Coronary artery (tissue), 2 donors: ENCODE results near the gene GAPDHS.

Experiments used
- DNase-seq: peaks from one replicate; pipeline ENCODE4 v3.0.0-alpha.2; 2017; ENCODE audit warnings: low spot score
- H3K27ac ChIP-seq, 2 donors: fragments of 200-600 bp; sonication (generic); one replicate each; pipeline ENCODE4 v1.5.1; 2016 to 2019
- H3K4me3 ChIP-seq: fragments of 200-600 bp; sonication (generic); 2 replicates; pipeline ENCODE4 v1.5.1; 2016; ENCODE audit warnings: mild to moderate bottlenecking, moderate library complexity
- TF ChIP-seq, protein P1 (sequence below): fragments of 200-600 bp; sonication (generic); IDR thresholded peaks from one replicate; pipeline ENCODE4 v1.5.1; 2019; ENCODE audit warnings: antibody characterized with exemption

Gene GAPDHS

GRCh38 chr19:35561436-35561835 lies 28.2 kb downstream of the GAPDHS start:
- no peak for DNase-seq
- TF ChIP-seq, protein P1, sequence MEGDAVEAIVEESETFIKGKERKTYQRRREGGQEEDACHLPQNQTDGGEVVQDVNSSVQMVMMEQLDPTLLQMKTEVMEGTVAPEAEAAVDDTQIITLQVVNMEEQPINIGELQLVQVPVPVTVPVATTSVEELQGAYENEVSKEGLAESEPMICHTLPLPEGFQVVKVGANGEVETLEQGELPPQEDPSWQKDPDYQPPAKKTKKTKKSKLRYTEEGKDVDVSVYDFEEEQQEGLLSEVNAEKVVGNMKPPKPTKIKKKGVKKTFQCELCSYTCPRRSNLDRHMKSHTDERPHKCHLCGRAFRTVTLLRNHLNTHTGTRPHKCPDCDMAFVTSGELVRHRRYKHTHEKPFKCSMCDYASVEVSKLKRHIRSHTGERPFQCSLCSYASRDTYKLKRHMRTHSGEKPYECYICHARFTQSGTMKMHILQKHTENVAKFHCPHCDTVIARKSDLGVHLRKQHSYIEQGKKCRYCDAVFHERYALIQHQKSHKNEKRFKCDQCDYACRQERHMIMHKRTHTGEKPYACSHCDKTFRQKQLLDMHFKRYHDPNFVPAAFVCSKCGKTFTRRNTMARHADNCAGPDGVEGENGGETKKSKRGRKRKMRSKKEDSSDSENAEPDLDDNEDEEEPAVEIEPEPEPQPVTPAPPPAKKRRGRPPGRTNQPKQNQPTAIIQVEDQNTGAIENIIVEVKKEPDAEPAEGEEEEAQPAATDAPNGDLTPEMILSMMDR: no peak
- Histone ChIP-seq H3K4me3 (no peak overlapping the region), H3K27ac (no peak overlapping the region)

DNA sequence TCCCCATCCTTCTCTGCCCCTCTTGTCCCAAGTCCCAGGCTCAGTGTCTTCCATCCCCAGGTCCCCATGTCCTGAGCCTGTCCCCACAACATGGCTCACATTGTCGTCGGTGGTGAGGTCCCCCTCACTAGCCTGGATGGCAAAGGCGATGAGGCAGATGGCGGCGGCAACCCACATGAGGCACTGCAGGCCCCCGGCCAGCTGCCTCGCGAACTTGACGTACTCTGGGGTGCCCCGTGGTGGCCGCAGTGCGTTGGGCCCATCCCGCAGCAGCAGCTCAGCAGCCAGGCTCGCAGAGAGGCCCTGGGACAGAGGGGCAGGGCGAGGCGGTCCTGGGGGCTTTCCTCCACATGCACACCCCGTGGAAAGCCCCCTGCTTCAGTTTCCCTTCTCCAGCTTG lies 29.1 kb downstream of the GAPDHS start:
- Histone ChIP-seq H3K27ac (no peak overlapping the region), H3K4me3 (no peak overlapping the region)
- DNase-seq: no peak
- TF ChIP-seq, protein P1: no peak

GRCh38 chr19:35562776-35563175 lies 29.5 kb downstream of the GAPDHS start:
- DNase-seq: no peak
- Histone ChIP-seq H3K4me3 (no peak overlapping the region), H3K27ac (no peak overlapping the region)
- TF ChIP-seq, protein P1: no peak

DNA sequence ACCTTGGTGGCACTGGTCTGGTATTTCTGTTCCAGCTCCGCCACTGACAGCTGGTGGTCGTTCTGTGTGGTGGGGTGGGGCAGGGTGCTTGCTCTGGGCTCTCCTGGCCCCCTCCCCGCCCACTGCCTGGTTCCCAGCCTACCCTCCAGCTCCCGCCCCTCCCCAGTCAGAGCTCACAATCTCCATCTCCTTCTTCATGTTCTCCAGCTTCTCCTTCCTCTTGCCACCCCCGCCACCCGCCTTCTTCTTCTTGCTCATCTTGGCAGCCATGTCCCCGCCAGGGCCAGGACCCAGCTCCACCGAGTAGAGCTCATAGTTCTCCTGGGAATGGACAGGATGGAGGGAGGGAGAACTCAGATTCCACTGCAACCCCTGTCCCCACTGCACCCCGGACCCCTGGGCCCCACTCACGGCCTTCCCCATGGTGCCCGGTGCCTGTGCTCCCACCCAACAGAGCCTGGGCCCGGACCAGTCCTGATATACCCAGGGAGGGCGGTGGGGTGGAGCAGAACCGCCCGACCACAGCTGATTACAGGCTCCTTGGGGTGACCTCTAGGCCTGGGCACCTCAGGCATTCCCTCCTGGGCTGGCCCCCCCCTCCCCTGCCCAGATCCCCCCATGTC lies 30.1 kb downstream of the GAPDHS start, which contains the start of gene ATP4A:
TSS of gene ATP4A (minus strand) at position 452 of the 623 bp plus-strand sequence. CDS start at position 423, 29 bp downstream.
- no peak for DNase-seq

GRCh38 chr19:35565016-35565856 lies 32.0 kb downstream of the GAPDHS start:
- Histone ChIP-seq H3K4me3 (no peak overlapping the region), H3K27ac (no peak overlapping the region)
- DNase-seq: no peak
- TF ChIP-seq, protein P1: no peak

More for the DNA sequence above, 30.1 kb downstream of the GAPDHS start, which contains the start of gene ATP4A:
- TF ChIP-seq, protein P1: no peak
- H3K27ac ChIP-seq: no peak within 1 kb of the TSS
- no peak within 1 kb of the TSS for H3K4me3 ChIP-seq

GRCh38 chr19:35566738-35567137 lies 33.5 kb downstream of the GAPDHS start:
- DNase-seq: no peak
- H3K27ac ChIP-seq: no peak overlapping the region
- TF ChIP-seq, protein P1: no peak
- no peak overlapping the region for H3K4me3 ChIP-seq
